Liver (tissue), 9 donors: ENCODE data around the gene CHST12. TPM values are rescaled to one million over a fixed set of nuclear protein-coding genes. Genes with fewer than 3 reads are reported as not detected.

Experiments
- DNase-seq: peaks from one replicate; pipeline ENCODE4 v3.0.0-alpha.2; 2017; ENCODE audit warnings: low spot score
- H3K27ac ChIP-seq, 2 donors: one replicate each; pipeline ENCODE4 v1.7.0; 2013; ENCODE audit warnings: inconsistent platforms in 2 of 2, low read length in 2 of 2, control low read depth in 1 of 2, low read depth in 1 of 2, mild to moderate bottlenecking in 1 of 2
- H3K27me3 ChIP-seq, 4 donors: one replicate each; pipeline versions ENCODE4 v1.6.1 to v1.7.0; 2013; ENCODE audit warnings: low read length in 3 of 4, inconsistent platforms in 1 of 4, mild to moderate bottlenecking in 1 of 4, moderate library complexity in 1 of 4; ENCODE audit not compliant: control insufficient read depth in 4 of 4, insufficient read depth in 4 of 4
- H3K36me3 ChIP-seq, 4 donors: one replicate each; pipeline versions ENCODE4 v1.6.1 to v1.7.0; 2013; ENCODE audit warnings: low read length in 3 of 4, mild to moderate bottlenecking in 3 of 4, low read depth in 1 of 4, moderate library complexity in 1 of 4; ENCODE audit not compliant: control insufficient read depth in 4 of 4, insufficient read depth in 3 of 4
- H3K4me1 ChIP-seq, 4 donors: one replicate each; pipeline versions ENCODE4 v1.6.1 to v1.7.0; 2013; ENCODE audit warnings: low read length in 3 of 4, mild to moderate bottlenecking in 3 of 4, moderate library complexity in 1 of 4; ENCODE audit not compliant: control insufficient read depth in 4 of 4, insufficient read depth in 4 of 4
- H3K4me3 ChIP-seq, 3 donors: one replicate each; pipeline versions ENCODE4 v1.6.1 to v1.7.0; 2013; ENCODE audit warnings: low read length in 3 of 3, control low read depth in 1 of 3, low read depth in 1 of 3, mild to moderate bottlenecking in 1 of 3
- H3K9ac ChIP-seq, 2 donors: one replicate each; pipeline ENCODE4 v1.7.0; 2013; ENCODE audit warnings: low read length in 2 of 2, mild to moderate bottlenecking in 2 of 2, moderate library complexity in 2 of 2, control low read depth in 1 of 2, low read depth in 1 of 2
- H3K9me3 ChIP-seq, 4 donors: one replicate each; pipeline versions ENCODE4 v1.6.1 to v1.7.0; 2013; ENCODE audit warnings: low read length in 3 of 4; ENCODE audit not compliant: control insufficient read depth in 4 of 4
- CTCF ChIP-seq: fragments of 150-350 bp; IDR thresholded peaks from 2 replicates; pipeline ENCODE4 v1.5.1; 2017; ENCODE audit warnings: improper control_type of control experiment, low read depth, low read length; ENCODE audit not compliant: missing input control
- EGR1 ChIP-seq, 2 donors: IDR thresholded peaks; 2 replicates each; pipeline ENCODE4 v1.6.1; 2016 to 2018; ENCODE audit warnings: antibody characterized with exemption in 2 of 2, low read depth in 2 of 2
- FOXA1 ChIP-seq: IDR thresholded peaks from 2 replicates; pipeline ENCODE4 v1.6.1; 2016; ENCODE audit warnings: antibody characterized with exemption
- FOXA2 ChIP-seq: IDR thresholded peaks from 2 replicates; pipeline ENCODE4 v1.6.1; 2016; ENCODE audit warnings: antibody characterized with exemption
- GABPA ChIP-seq, 2 donors: IDR thresholded peaks in 1 of 2; conservative IDR thresholded peaks in 1 of 2; 2 replicates each; pipeline ENCODE4 v1.6.1; 2016; ENCODE audit warnings: antibody characterized with exemption in 2 of 2, mild to moderate bottlenecking in 1 of 2, moderate library complexity in 1 of 2
- HNF4A ChIP-seq, 2 donors: conservative IDR thresholded peaks; 2 replicates each; pipeline ENCODE4 v1.6.1; 2016; ENCODE audit warnings: antibody characterized with exemption in 2 of 2, mild to moderate bottlenecking in 2 of 2
- HNF4G ChIP-seq: IDR thresholded peaks from 2 replicates; pipeline ENCODE4 v1.6.1; 2016; ENCODE audit warnings: antibody characterized with exemption
- JUND ChIP-seq, 2 donors: IDR thresholded peaks; 2 replicates each; pipeline ENCODE4 v1.6.1; 2016; ENCODE audit warnings: antibody characterized with exemption in 2 of 2
- MAX ChIP-seq: IDR thresholded peaks from 2 replicates; pipeline ENCODE4 v1.6.1; 2016; ENCODE audit warnings: antibody characterized with exemption
- NR2F2 ChIP-seq: IDR thresholded peaks from 2 replicates; pipeline ENCODE4 v1.6.1; 2016; ENCODE audit warnings: antibody characterized with exemption
- RAD21 ChIP-seq, 2 donors: IDR thresholded peaks; 2 replicates each; pipeline ENCODE4 v1.6.1; 2016; ENCODE audit warnings: antibody characterized with exemption in 2 of 2, mild to moderate bottlenecking in 2 of 2
- RXRA ChIP-seq, 2 donors: IDR thresholded peaks; 2 replicates each; pipeline ENCODE4 v1.6.1; 2017 to 2018; ENCODE audit warnings: antibody characterized with exemption in 2 of 2, mild to moderate bottlenecking in 1 of 2
- SP1 ChIP-seq: IDR thresholded peaks from 2 replicates; pipeline ENCODE4 v1.6.1; 2018; ENCODE audit warnings: antibody characterized with exemption, mild to moderate bottlenecking
- TAF1 ChIP-seq: conservative IDR thresholded peaks from 2 replicates; pipeline ENCODE4 v1.6.1; 2016; ENCODE audit warnings: antibody characterized with exemption, mild to moderate bottlenecking
- YY1 ChIP-seq: IDR thresholded peaks from 2 replicates; pipeline ENCODE4 v1.6.1; 2016; ENCODE audit warnings: antibody characterized with exemption, mild to moderate bottlenecking
- ZBTB33 ChIP-seq: IDR thresholded peaks from 2 replicates; pipeline ENCODE4 v1.6.1; 2016; ENCODE audit warnings: antibody characterized with exemption
- WGBS: extraction: QIAGEN DNeasy Blood & Tissue Kit; methylation state at CpG from one replicate; pipeline ENCODE4 v1.1.7; 2013; 5-methylcytosine and 5-hydroxymethylcytosine counted together
- polyA plus RNA-seq, 2 donors: library from polyadenylated mRNA; stranded (reverse) in 1 of 2; unstranded in 1 of 2; fragments of 200-250 nt in 1 of 2; fragments of >200 nt in 1 of 2; fragmentation: Nextera tagmentation in 1 of 2; extraction: Ambion mirVana in 1 of 2; gene quantifications; one replicate each; pipeline versions ENCODE4 v1.2.1 to v1.2.3, GENCODE V29; 2013 to 2015
- total RNA-seq, 2 donors: library from RNA; depleted of rRNA; stranded (reverse); fragments of >200 nt; gene quantifications; one replicate each; pipeline ENCODE4 v1.2.3, GENCODE V29; 2014
- TF ChIP-seq, protein P1 (sequence below): IDR thresholded peaks from 2 replicates; pipeline ENCODE4 v1.6.1; 2016; ENCODE audit warnings: antibody characterized with exemption
- TF ChIP-seq, protein P2 (sequence below): IDR thresholded peaks from 2 replicates; pipeline ENCODE4 v1.6.1; 2016; ENCODE audit warnings: antibody characterized with exemption, mild to moderate bottlenecking
- donor health status: healthy.
- donor health status: healthy.
- donor health status: healthy.
- donor health status: healthy.
- donor health status: healthy.

CHST12 gene
- total and polyA plus RNA-seq, 4 donors = 3.2 to 11.9 (median 5.2) TPM

DNA sequence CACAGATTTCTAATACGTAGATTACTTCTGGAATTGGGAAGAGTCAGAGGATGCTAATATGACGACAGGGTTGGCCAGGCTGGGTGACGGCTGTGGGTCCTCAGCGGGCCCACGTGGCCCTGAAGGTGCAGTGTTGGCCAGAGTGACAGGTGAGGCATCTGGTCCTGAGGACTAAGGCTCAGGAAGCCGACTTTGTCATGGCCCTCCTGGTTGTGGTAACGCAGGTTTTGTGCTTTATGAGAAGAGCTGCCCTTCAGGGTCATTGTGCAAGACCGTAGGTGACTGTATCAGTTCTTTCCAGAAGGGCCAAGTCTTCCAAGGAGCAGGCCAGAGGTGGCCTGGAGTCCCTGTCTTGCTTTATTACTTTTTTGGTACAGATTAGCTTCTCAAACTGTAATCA, 46.2 kb upstream of the CHST12 start:
- H3K4me1 ChIP-seq = peaks cover 11 to 30% (median 21%) of the 10 kb centered on the region in 4 donors
- TF ChIP-seq ZBTB33 = no peak
- TF ChIP-seq FOXA2 = no peak
- no peak for TF ChIP-seq GABPA (IDR thresholded peaks at IDR 0.05 in 1 of 2, conservative IDR thresholded peaks at IDR 0.05 in 1 of 2)
- TF ChIP-seq TAF1 = no peak
- TF ChIP-seq RXRA (IDR thresholded peaks at IDR 0.05) = no peak
- TF ChIP-seq HNF4G = no peak
- TF ChIP-seq SP1 = no peak
- no peak for TF ChIP-seq MAX
- no peak for TF ChIP-seq JUND (IDR thresholded peaks at IDR 0.05)
- TF ChIP-seq EGR1 (IDR thresholded peaks at IDR 0.05; ENCODE audit: low read depth in 2 of 2) = no peak
- TF ChIP-seq, protein P1, sequence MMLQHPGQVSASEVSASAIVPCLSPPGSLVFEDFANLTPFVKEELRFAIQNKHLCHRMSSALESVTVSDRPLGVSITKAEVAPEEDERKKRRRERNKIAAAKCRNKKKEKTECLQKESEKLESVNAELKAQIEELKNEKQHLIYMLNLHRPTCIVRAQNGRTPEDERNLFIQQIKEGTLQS = no peak
- TF ChIP-seq NR2F2 = no peak
- TF ChIP-seq YY1 = no peak
- TF ChIP-seq, protein P2, sequence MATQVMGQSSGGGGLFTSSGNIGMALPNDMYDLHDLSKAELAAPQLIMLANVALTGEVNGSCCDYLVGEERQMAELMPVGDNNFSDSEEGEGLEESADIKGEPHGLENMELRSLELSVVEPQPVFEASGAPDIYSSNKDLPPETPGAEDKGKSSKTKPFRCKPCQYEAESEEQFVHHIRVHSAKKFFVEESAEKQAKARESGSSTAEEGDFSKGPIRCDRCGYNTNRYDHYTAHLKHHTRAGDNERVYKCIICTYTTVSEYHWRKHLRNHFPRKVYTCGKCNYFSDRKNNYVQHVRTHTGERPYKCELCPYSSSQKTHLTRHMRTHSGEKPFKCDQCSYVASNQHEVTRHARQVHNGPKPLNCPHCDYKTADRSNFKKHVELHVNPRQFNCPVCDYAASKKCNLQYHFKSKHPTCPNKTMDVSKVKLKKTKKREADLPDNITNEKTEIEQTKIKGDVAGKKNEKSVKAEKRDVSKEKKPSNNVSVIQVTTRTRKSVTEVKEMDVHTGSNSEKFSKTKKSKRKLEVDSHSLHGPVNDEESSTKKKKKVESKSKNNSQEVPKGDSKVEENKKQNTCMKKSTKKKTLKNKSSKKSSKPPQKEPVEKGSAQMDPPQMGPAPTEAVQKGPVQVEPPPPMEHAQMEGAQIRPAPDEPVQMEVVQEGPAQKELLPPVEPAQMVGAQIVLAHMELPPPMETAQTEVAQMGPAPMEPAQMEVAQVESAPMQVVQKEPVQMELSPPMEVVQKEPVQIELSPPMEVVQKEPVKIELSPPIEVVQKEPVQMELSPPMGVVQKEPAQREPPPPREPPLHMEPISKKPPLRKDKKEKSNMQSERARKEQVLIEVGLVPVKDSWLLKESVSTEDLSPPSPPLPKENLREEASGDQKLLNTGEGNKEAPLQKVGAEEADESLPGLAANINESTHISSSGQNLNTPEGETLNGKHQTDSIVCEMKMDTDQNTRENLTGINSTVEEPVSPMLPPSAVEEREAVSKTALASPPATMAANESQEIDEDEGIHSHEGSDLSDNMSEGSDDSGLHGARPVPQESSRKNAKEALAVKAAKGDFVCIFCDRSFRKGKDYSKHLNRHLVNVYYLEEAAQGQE = no peak
- TF ChIP-seq RAD21 (IDR thresholded peaks at IDR 0.05) = no peak
- no peak for TF ChIP-seq FOXA1
- TF ChIP-seq CTCF = no peak
- no peak for TF ChIP-seq HNF4A (conservative IDR thresholded peaks at IDR 0.05)

More for the DNA sequence above, 46.2 kb upstream of the CHST12 start:
- WGBS = 81% methylated on average over 8 of the region's 8 CpGs
- H3K9ac ChIP-seq = no peak overlapping the region
- no peak for DNase-seq
- H3K27ac ChIP-seq = no peak overlapping the region
- no peaks in the 10 kb centered on the region for H3K27me3 ChIP-seq
- no peaks in the 10 kb centered on the region for H3K9me3 ChIP-seq
- H3K36me3 ChIP-seq = peaks cover 0 to 14% (median 8%) of the 10 kb centered on the region in 4 donors
- H3K4me3 ChIP-seq = no peak overlapping the region
